Spleen (tissue), 11 donors: ENCODE data around the gene GNB1. TPM values are rescaled to one million over a fixed set of nuclear protein-coding genes. Genes with fewer than 3 reads are reported as not detected.
A peak's percentile ranks its signal among the peaks of the same experiment; 100 is the strongest.
"Not testable (repeated sequence)": the region's sequence is repeated elsewhere in the genome, so short reads cannot be mapped to it uniquely, and the experiment has no call there.

Experiments used
- DNase-seq: peaks from one replicate; pipeline ENCODE4 v3.0.0-alpha.2; 2020
- H3K27ac ChIP-seq, 8 donors: fragments of 200-600 bp; sonication (generic) in 7 of 8; 1 replicate in 4 of 8; 2 replicates in 4 of 8; pipeline versions ENCODE4 v1.5.0 to v1.8.0; 2016 to 2021; ENCODE audit warnings: inconsistent platforms in 4 of 8, mild to moderate bottlenecking in 4 of 8, moderate library complexity in 1 of 8
- H3K27me3 ChIP-seq, 7 donors: fragments of 200-600 bp; sonication (generic) in 6 of 7; replicated peaks in 1 of 7; 1 replicate in 4 of 7; 2 replicates in 3 of 7; pipeline versions ENCODE4 v1.5.0 to v1.8.0; 2016 to 2021; ENCODE audit warnings: inconsistent platforms in 3 of 7, mild to moderate bottlenecking in 1 of 7
- H3K36me3 ChIP-seq, 6 donors: fragments of 200-600 bp; sonication (generic) in 5 of 6; 1 replicate in 4 of 6; 2 replicates in 2 of 6; pipeline versions ENCODE4 v1.5.0 to v1.8.0; 2016 to 2021; ENCODE audit warnings: inconsistent platforms in 2 of 6
- H3K4me1 ChIP-seq, 6 donors: fragments of 200-600 bp; sonication (generic) in 5 of 6; 1 replicate in 3 of 6; 2 replicates in 3 of 6; pipeline versions ENCODE4 v1.5.0 to v1.8.0; 2016 to 2021; ENCODE audit warnings: inconsistent platforms in 3 of 6
- H3K4me3 ChIP-seq, 8 donors: fragments of 200-600 bp; sonication (generic) in 7 of 8; 1 replicate in 4 of 8; 2 replicates in 4 of 8; pipeline versions ENCODE4 v1.5.0 to v1.8.0; 2016 to 2021; ENCODE audit warnings: inconsistent platforms in 4 of 8, mild to moderate bottlenecking in 4 of 8, moderate library complexity in 2 of 8
- H3K9me3 ChIP-seq, 8 donors: fragments of 200-600 bp; sonication (generic) in 7 of 8; 1 replicate in 4 of 8; 2 replicates in 4 of 8; pipeline versions ENCODE4 v1.5.0 to v1.8.0; 2016 to 2021; ENCODE audit warnings: inconsistent platforms in 4 of 8
- POLR2A ChIP-seq, 3 donors: fragments of 450-650 bp; IDR thresholded peaks; one replicate each; pipeline ENCODE4 v1.5.1; 2017; ENCODE audit warnings: antibody characterized with exemption in 3 of 3, mild to moderate bottlenecking in 1 of 3
- POLR2AphosphoS5 ChIP-seq, 3 donors: sonication (generic); formaldehyde crosslinking; IDR thresholded peaks; one replicate each; pipeline ENCODE4 v1.5.1; 2017; ENCODE audit warnings: antibody characterized with exemption in 3 of 3
- WGBS, 5 donors: extraction: QIAGEN DNeasy Blood & Tissue Kit in 3 of 5; methylation state at CpG; one replicate each; pipeline versions ENCODE4 v1.1.5 to v1.1.7; 2013 to 2018; 5-methylcytosine and 5-hydroxymethylcytosine counted together
- intact Hi-C: fragments of 100-400 bp; cut with DNase I; formaldehyde crosslinking; loops from one replicate; pipeline ENCODE4 v1.15.0; 2023; ENCODE audit warnings: low total_unique reads
- polyA plus RNA-seq, 3 donors: library from polyadenylated mRNA; stranded (reverse); fragments of 200-250 nt; gene quantifications; one replicate each; pipeline ENCODE4 v1.2.1, GENCODE V29; 2013
- total RNA-seq, 7 donors: library from RNA; depleted of rRNA in 3 of 7; stranded (reverse); fragments of >200 nt in 3 of 7; fragmentation: NEBNext Ultra II Directional in 4 of 7; extraction: Animal tissue kit (Norgen Biotek cat#: 25700) in 4 of 7; gene quantifications; one replicate each; pipeline versions ENCODE4 v1.1.0 to v1.2.1, GENCODE V29; 2016 to 2021
- TF ChIP-seq, protein P1 (sequence below), 11 experiments: fragments of 200-600 bp in 7 of 11; fragments of 450-650 bp in 4 of 11; sonication (generic) in 4 of 11; IDR thresholded peaks in 8 of 11; conservative IDR thresholded peaks in 3 of 11; 1 replicate in 7 of 11; 2 replicates in 4 of 11; pipeline versions ENCODE4 v1.4.0 to v1.8.0; 2016 to 2021; ENCODE audit warnings: antibody characterized with exemption in 11 of 11, inconsistent platforms in 4 of 11, mild to moderate bottlenecking in 1 of 11
- donor health status: healthy with polysubstance abuse.
- donor health status: DM: no; HTN: no; CAD: no; lungs with moderate emphysema.
- donor health status: DM: no; HTN: no; CAD: no.
- donor health status: Bipolar disorder and iron deficiency.
- donor health status: healthy.
- donor health status: DM: no; HTN: no; CAD: no.
- donor health status: DM: yes; HTN: yes; CAD: no.

The GNB1 gene
- total and polyA plus RNA-seq, 10 donors, result 76.0 to 304 (median 214) TPM

DNA sequence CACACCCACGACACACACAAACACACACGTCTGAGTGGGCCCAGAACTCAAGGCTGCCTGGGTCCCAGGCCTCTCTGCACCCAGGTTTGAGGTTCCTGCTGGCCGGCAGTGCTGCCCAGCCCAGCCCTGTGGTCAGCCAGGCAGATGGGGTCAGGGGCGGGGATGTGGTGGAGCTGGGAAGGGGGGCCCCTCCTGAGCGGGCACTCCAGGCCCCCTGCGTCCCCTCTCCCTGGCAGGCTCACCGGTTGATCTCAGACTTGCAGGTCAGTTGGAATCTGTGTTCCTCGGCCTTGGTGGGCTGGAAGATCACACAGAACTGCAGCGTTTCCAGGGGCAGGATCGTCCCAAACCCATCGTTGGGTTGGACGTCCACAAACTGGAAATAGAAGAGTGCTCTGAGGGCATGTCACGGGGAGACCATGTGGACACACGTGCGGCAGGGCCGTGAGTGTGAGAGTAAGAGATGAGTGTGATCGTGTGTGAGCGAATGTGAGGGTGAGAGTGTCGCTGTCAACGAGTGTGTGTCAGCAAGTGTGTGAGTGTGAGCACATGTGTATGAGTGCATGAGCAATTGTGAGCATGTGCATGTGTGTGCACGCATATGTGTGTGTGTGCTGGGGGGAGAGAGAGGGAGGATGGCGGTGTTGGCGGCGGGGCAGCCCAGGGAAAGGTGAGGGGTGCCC, 47.9 kb upstream of the GNB1 start:
- peaks cover 0 to 9% (median 3%) of the 10 kb centered on the region in 6 donors for H3K4me1 ChIP-seq
- peak; percentile 52 for DNase-seq
- intact Hi-C loops, result no loop called here
- no peak overlapping the region for H3K27ac ChIP-seq
- WGBS, 5 donors, result 83 to 87% (median 83%) methylated on average over 22 to 24 of the region's 24 CpGs
- no peaks in the 10 kb centered on the region for H3K9me3 ChIP-seq
- TF ChIP-seq POLR2AphosphoS5 (IDR thresholded peaks at IDR 0.05), result no peak
- TF ChIP-seq POLR2A (IDR thresholded peaks at IDR 0.05), result no peak
- TF ChIP-seq, protein P1, sequence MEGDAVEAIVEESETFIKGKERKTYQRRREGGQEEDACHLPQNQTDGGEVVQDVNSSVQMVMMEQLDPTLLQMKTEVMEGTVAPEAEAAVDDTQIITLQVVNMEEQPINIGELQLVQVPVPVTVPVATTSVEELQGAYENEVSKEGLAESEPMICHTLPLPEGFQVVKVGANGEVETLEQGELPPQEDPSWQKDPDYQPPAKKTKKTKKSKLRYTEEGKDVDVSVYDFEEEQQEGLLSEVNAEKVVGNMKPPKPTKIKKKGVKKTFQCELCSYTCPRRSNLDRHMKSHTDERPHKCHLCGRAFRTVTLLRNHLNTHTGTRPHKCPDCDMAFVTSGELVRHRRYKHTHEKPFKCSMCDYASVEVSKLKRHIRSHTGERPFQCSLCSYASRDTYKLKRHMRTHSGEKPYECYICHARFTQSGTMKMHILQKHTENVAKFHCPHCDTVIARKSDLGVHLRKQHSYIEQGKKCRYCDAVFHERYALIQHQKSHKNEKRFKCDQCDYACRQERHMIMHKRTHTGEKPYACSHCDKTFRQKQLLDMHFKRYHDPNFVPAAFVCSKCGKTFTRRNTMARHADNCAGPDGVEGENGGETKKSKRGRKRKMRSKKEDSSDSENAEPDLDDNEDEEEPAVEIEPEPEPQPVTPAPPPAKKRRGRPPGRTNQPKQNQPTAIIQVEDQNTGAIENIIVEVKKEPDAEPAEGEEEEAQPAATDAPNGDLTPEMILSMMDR (IDR thresholded peaks at IDR 0.05 in 8 of 11, conservative IDR thresholded peaks at IDR 0.05 in 3 of 11), result no peak
- H3K27me3 ChIP-seq, result peaks cover 0 to 29% (median 0%) of the 10 kb centered on the region in 7 donors
- H3K4me3 ChIP-seq, result no peak overlapping the region
- H3K36me3 ChIP-seq, result no peaks in the 10 kb centered on the region

DNA sequence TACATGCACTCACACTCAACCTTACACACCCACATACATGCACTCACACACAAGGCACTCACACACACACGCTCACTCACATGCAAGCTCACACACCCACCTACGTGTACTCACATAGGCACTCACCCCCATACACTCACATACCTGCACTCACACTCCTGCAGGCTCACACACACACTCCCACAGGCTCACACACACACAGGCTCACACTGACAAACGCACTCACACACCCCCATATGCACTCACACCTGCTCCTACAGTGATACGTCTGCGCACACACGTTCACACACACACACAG, 47.3 kb upstream of the GNB1 start:
- intact Hi-C loops, result no loop called here
- Histone ChIP-seq H3K9me3 (no peaks in the 10 kb centered on the region), H3K27me3 (peaks cover 0 to 27% (median 0%) of the 10 kb centered on the region in 7 donors), H3K27ac (no peak overlapping the region), H3K4me3 (no peak overlapping the region), H3K4me1 (peaks cover 0 to 4% (median 0%) of the 10 kb centered on the region in 6 donors), H3K36me3 (no peaks in the 10 kb centered on the region)
- TF ChIP-seq, protein P1 (IDR thresholded peaks at IDR 0.05 in 8 of 11, conservative IDR thresholded peaks at IDR 0.05 in 3 of 11), result no peak
- TF ChIP-seq POLR2AphosphoS5 (IDR thresholded peaks at IDR 0.05) (no peak), POLR2A (IDR thresholded peaks at IDR 0.05) (no peak)
- 73 to 80% (median 77%) methylated on average over 6 of the region's 6 CpGs for WGBS, 5 donors
- DNase-seq, result no peak

DNA sequence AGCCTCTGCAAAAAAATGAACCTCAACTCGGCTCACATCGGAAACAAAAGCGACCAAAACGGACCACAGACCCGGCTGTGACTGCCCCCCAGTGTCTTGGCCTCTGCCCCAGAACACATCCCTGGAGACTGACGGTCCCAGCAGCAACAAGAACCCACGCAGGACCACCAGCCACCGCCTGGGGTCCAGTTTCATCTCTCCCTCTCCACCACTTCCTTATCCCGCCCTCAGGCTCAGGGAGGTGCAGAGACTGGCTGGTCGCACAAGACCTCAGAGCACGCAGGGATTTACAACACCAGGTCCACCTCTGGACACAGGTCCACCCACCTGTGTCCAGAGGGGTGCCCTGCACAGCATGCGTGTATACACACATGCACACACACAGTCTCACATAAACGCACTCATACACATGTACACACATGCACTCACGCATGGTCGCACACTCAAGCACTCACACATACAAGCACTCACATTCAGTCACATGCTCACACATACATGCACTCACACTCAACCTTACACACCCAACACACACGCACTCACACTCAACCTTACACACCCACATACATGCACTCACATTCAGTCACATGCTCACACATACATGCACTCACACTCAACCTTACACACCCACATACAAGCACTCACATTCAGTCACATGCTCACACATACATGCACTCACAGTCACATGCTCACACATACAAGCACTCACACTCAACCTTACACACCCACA, 46.8 kb upstream of the GNB1 start:
- Histone ChIP-seq H3K36me3 (no peaks in the 10 kb centered on the region), H3K27ac (no peak overlapping the region), H3K27me3 (peaks cover 0 to 22% (median 0%) of the 10 kb centered on the region in 7 donors), H3K9me3 (no peaks in the 10 kb centered on the region), H3K4me3 (no peak overlapping the region), H3K4me1 (no peaks in the 10 kb centered on the region)
- peak; percentile 16 for DNase-seq
- 75 to 80% (median 77%) methylated on average over 13 to 16 of the region's 16 CpGs for WGBS, 5 donors
- TF ChIP-seq POLR2A (IDR thresholded peaks at IDR 0.05) (no peak), POLR2AphosphoS5 (IDR thresholded peaks at IDR 0.05) (no peak)
- TF ChIP-seq, protein P1 (IDR thresholded peaks at IDR 0.05 in 8 of 11, conservative IDR thresholded peaks at IDR 0.05 in 3 of 11), result no peak
- intact Hi-C loops, result no loop called here

DNA sequence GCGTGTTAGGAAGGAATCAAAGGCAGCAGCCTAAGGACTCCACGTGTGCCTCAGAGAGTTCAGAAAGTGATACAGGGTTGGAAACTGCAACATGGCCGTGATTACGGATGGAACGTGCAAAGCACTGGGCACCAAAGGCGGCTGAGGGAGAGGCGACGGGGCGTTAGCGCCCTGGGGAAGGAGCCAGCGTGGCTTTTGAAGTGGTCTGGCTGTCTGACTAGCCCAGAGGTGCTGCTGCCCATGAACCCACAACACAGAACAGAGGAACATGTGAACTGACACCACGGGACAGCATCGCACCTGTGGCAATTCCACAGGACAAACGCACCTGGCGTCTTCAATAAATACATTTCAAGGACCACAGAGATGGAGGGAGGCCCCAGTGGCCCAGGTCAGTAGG, 46.2 kb upstream of the GNB1 start:
- Histone ChIP-seq H3K4me1 (no peaks in the 10 kb centered on the region), H3K27ac (no peak overlapping the region), H3K4me3 (no peak overlapping the region), H3K27me3 (peaks cover 0 to 17% (median 0%) of the 10 kb centered on the region in 7 donors), H3K36me3 (no peaks in the 10 kb centered on the region), H3K9me3 (no peaks in the 10 kb centered on the region)
- DNase-seq, result peak; percentile 41
- 70 to 76% (median 72%) methylated on average over 15 of the region's 15 CpGs for WGBS, 5 donors
- TF ChIP-seq POLR2A (IDR thresholded peaks at IDR 0.05) (no peak), POLR2AphosphoS5 (IDR thresholded peaks at IDR 0.05) (no peak)
- TF ChIP-seq, protein P1 (IDR thresholded peaks at IDR 0.05 in 8 of 11, conservative IDR thresholded peaks at IDR 0.05 in 3 of 11), result no peak
- intact Hi-C loops, result no loop called here

DNA sequence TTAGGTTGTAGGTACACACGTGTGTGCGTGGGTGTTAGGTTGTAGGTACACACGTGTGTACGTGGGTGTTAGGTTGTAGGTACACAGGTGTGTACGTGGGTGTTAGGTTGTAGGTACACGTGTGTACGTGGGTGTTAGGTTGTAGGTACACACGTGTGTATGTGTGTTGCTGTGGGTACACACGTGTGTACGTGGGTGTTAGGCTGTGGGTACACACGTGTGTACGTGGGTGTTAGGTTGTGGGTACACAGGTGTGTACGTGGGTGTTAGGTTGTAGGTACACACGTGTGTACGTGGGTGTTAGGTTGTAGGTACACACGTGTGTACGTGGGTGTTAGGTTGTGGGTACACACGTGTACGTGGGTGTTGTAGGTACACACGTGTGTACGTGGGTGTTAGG, 44.0 kb upstream of the GNB1 start:
- H3K4me3 ChIP-seq, intact Hi-C loops, H3K27me3 ChIP-seq, DNase-seq, H3K9me3 ChIP-seq, H3K4me1 ChIP-seq, H3K27ac ChIP-seq, H3K36me3 ChIP-seq: not testable (repeated sequence)
- WGBS, 5 donors, result 71 to 95% (median 72%) methylated on average over 4 to 19 of the region's 21 CpGs
